Inferior parietal cortex (tissue), 1 donor: ENCODE data around the gene EPG5.
"Not testable (repeated sequence)": the region's sequence is repeated elsewhere in the genome, so short reads cannot be mapped to it uniquely, and the experiment has no call there.

Source experiments
- DNase-seq: peaks from one replicate; pipeline ENCODE4 v3.0.0-alpha.2; 2016; ENCODE audit errors: extremely low spot score

EPG5 gene

GRCh38 chr18:45967007-45967706, at the start of gene EPG5:
EPG5 (minus strand) TSS chr18:45967329; CDS start chr18:45967239, 90 bp downstream.
- peak; percentile 94 for DNase-seq

GRCh38 chr18:46013484-46014189, 46.5 kb upstream of the EPG5 start:
- no peak for DNase-seq

GRCh38 chr18:46010676-46011075, 43.5 kb upstream of the EPG5 start:
- DNase-seq: no peak

- DNase-seq: no peak
Measured at GRCh38 chr18:46010050-46010449, 42.9 kb upstream of the EPG5 start.

- DNase-seq: no peak
Measured at GRCh38 chr18:46009125-46009840, 42.2 kb upstream of the EPG5 start.

GRCh38 chr18:46008531-46008930, 41.4 kb upstream of the EPG5 start:
- no peak for DNase-seq

- no peak for DNase-seq
Measured at GRCh38 chr18:46007165-46007564, 40.0 kb upstream of the EPG5 start.

- no peak for DNase-seq
Measured at GRCh38 chr18:46002934-46003333, 35.8 kb upstream of the EPG5 start.

- DNase-seq: no peak
Measured at GRCh38 chr18:46001892-46002291, 34.8 kb upstream of the EPG5 start.

- DNase-seq: no peak
Measured at GRCh38 chr18:46001074-46001473, 33.9 kb upstream of the EPG5 start.

- no peak for DNase-seq
Measured at GRCh38 chr18:45999536-45999935, 32.4 kb upstream of the EPG5 start.

GRCh38 chr18:45998244-45998643, 31.1 kb upstream of the EPG5 start:
- no peak for DNase-seq

GRCh38 chr18:45997700-45998151, 30.6 kb upstream of the EPG5 start:
- no peak for DNase-seq

GRCh38 chr18:45995461-45995860, 28.3 kb upstream of the EPG5 start:
- DNase-seq: no peak

- DNase-seq: no peak
Measured at GRCh38 chr18:45993438-45993837, 26.3 kb upstream of the EPG5 start.

- not testable (repeated sequence) for DNase-seq
Measured at GRCh38 chr18:45992527-45992926, 25.4 kb upstream of the EPG5 start.

- DNase-seq: no peak
Measured at GRCh38 chr18:45991788-45992187, 24.7 kb upstream of the EPG5 start.

GRCh38 chr18:45984546-45985235, 17.6 kb upstream of the EPG5 start:
- DNase-seq: no peak

GRCh38 chr18:45981821-45982220, 14.7 kb upstream of the EPG5 start:
- DNase-seq: no peak

- DNase-seq: no peak
Measured at GRCh38 chr18:45980229-45980628, 13.1 kb upstream of the EPG5 start.

GRCh38 chr18:45978084-45978483, 11.0 kb upstream of the EPG5 start:
- DNase-seq: no peak

GRCh38 chr18:45976974-45977373, 9.8 kb upstream of the EPG5 start:
- no peak for DNase-seq
